ENCODE results near the gene CILP2.

Gene CILP2

GRCh38 chr19:19547674-19548336, 9.7 kb downstream of the CILP2 start:
- no peak for DNase-seq

- DNase-seq, result no peak
Observed at GRCh38 chr19:19548915-19549759, 11.1 kb downstream of the CILP2 start.

- no peak for DNase-seq
Observed at GRCh38 chr19:19549804-19550464, 11.9 kb downstream of the CILP2 start.

- DNase-seq, result no peak
Observed at GRCh38 chr19:19550485-19550929, 12.4 kb downstream of the CILP2 start.

GRCh38 chr19:19550972-19551852, 13.1 kb downstream of the CILP2 start:
- no peak for DNase-seq

GRCh38 chr19:19551853-19552192, 13.8 kb downstream of the CILP2 start:
- DNase-seq, result no peak

GRCh38 chr19:19552798-19553197, 14.7 kb downstream of the CILP2 start:
- DNase-seq, result peak; percentile 29

- DNase-seq, result no peak
Observed at GRCh38 chr19:19553670-19554069, 15.6 kb downstream of the CILP2 start.

- DNase-seq, result peak; percentile 57
Observed at GRCh38 chr19:19554074-19555023, 16.3 kb downstream of the CILP2 start.

GRCh38 chr19:19558055-19558454, 20.0 kb downstream of the CILP2 start:
- no peak for DNase-seq

- DNase-seq, result no peak
Observed at GRCh38 chr19:19558636-19559035, 20.6 kb downstream of the CILP2 start.

- peak; percentile 25 for DNase-seq
Observed at GRCh38 chr19:19559931-19560330, 21.9 kb downstream of the CILP2 start.

- DNase-seq, result no peak
Observed at GRCh38 chr19:19561946-19562664, 24.0 kb downstream of the CILP2 start.

- DNase-seq, result peak; percentile 61
Observed at GRCh38 chr19:19562665-19563347, 24.7 kb downstream of the CILP2 start.

- no peak for DNase-seq
Observed at GRCh38 chr19:19563348-19563848, 25.3 kb downstream of the CILP2 start.

- no peak for DNase-seq
Observed at GRCh38 chr19:19566306-19566705, 28.2 kb downstream of the CILP2 start.

GRCh38 chr19:19567391-19567790, 29.3 kb downstream of the CILP2 start:
- no peak for DNase-seq

- no peak for DNase-seq
Observed at GRCh38 chr19:19568802-19569756, 31.0 kb downstream of the CILP2 start.

- DNase-seq, result no peak
Observed at GRCh38 chr19:19570571-19570970, 32.5 kb downstream of the CILP2 start.

All from CD4-positive, alpha-beta T cell treated with Interleukin-10 for 1 hour (primary cell).